Fibroblast of skin of left biceps (primary cell): Measurements from ENCODE around the gene ZNF576.
"Not testable (repeated sequence)": the region's sequence is repeated elsewhere in the genome, so short reads cannot be mapped to it uniquely, and the experiment has no call there.

Source experiments
- DNase-seq, 2 experiments: peaks; one replicate each; pipeline ENCODE4 v3.0.0-alpha.2; 2013; ENCODE audit warnings: low read depth in 2 of 2

Gene ZNF576

DNA sequence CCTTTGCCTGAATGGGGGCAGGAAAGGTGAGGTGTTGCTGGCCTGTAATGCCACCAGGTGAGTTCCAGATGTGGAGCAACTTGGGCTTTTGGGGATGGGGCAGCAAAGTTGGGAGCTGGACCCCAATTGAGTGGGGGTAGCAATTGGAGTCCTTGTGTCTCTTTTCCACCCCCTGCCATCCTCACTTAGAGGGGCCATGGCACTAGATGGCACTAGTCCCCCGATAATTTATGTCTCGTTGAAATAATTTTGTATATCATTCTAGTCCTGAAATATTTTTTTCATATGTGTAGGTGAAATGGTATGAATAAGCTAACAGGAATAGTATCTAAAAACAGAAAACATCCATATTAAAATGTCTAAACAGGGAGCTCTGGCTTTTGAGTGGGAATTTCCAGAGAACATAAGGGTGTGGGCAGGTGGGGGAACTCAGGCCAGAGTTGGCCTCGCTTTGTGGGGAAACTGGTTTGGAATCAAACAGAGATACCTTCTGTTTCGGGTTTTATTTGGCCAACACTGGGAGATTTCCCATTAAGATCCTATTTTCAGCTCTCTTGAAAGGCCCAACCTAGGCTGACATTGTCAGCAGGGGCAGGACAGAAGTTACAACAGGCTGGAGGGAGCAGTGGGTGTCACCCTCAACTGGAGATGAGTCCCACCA is 3.4 kb downstream of the ZNF576 start:
- no peak for DNase-seq

DNA sequence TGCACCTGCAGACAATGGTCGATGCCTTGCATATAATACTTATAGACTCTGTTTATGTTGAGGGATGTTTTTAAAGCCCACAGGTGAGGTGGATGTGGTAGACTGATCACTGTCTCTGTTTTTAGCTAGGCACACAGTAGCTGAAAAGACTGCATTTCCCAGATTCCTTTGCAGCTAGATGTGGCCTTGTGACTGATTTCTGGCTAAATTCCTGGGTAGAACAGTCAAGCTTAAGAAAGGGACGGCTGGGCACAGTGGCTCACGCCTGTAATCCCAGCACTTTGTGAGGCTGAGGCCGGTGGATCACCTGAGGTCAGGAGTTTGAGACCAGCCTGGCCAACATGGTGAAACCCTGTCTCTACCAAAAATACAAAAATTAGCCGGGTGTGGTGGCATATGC is 3.9 kb downstream of the ZNF576 start:
- not testable (repeated sequence) for DNase-seq

DNA sequence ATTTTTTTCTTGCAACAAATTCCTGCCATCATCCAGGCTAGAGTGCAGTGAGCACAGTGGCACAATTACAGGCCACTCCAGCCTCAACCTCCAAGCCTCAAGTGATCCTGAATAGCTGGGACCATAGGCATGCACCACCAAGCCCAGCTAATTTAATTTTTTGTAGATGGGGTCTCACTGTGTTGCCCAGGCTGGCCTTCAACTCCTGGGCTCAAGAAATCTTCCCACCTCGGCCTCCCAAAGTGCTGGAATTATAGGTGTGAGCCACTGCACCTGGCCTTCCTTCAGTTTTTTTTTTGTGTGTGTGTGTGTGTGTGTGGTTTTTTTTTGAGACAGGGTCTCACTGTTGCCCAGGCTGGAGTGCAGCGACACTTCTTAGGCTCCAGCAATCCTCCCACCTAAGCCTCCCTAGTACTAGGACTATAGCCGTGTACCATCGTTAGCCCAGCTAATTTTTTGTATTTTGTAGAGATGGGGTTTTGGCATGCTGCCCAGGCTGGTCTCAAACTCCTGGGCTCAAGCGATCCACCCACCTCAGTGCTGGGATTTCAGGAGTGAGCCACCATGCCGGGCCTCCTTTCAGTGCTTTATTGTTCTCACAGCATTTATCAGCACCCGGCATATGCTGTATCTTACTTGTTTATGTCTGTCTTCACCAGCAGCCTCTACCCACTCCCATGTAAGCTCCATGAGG is 9.6 kb downstream of the ZNF576 start:
- no peak for DNase-seq

DNA sequence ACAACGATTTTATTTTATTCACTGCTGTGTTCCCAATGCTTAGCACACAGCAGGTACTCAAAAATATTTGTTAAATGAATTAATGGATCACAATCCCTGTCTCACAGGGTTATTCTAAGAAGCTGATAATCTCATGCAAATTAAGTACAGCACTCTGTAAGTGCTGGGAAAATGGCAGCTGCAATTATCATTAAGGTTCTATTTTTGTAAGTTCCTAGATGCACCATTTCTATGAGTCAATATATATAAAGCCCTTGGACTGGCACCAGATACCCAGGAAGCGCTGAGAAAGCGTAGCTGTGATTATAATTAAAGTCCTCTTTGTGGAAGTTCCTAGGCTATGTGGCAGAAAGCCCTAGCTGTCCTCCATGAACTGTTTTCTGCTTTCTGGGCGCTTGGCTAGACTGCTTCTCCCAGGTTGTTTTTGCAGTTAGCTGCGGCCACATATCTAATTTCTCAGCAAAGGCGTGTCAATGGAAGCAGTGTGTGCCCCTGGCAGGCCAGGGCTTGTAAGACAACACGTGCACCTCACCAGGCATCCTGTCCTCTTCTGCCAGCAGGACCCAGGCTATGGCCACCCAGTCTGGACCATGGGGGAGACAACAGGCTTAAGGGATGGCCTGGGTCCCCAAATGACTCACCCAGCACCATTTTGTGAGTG is 10.3 kb downstream of the ZNF576 start:
- DNase-seq = no peak

DNA sequence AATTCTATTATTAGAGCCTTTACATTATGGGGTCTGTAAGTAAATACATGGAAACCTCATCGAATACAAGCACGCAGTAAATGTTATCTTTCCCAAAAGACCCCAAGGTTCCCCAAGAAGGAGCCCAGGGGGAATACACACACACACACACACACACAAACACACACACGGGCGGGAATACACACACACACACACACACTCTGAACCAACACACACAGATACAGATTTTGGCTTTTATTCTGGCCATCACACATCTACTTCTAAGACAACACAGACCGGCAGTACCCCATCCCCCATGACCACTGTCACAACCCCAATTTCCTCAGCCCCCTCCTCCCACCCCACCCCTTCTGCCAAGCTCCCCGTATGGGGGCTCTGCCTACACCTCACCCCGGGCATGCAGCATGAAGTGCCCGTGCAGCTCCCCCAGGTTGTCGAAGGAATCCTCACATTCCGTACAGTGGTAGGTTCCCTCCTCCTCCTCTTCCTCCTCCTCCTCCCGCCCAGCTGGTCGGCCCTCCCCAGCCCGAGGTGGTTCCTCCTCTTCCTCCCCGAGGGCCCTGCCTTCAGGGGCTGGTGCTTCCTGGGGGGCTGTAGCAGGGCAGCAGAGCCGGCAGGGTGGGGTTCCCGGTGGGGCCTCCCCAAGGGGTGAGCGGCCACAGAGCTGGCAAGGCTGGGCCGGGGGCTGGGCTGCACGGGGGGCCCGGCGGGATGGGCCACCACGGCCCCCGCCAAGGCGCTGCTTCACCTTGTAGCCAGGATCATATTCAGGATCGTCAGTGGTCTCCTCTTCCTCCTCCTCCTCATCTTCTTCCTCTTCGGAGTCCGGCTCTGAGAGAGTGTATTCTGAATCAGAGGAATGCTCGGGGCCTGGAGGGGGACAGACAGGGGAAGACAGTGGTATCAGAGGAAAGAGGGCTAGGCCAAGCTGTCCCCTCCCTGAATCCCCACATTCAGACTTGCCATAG is 11.1 kb downstream of the ZNF576 start:
- no peak for DNase-seq

DNA sequence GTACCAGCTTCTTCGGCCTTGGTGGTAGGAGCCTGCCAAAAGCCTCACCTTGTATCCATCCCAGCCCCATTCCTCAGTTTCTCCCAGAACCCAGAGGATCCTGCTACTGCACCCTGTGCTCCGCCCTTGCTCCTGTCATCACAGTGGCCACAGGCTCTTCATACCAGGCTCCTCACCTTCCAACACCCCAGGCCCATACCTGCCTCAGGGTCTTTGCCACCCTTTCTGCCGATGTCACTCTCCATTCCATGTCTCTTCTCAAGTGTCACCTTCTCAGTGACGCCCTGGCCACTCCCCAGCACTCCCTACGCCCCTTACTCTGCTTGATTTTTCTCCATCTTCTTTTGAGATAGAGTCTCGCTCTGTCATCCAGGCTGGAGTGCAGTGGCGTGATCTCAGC is 13.5 kb downstream of the ZNF576 start:
- no peak for DNase-seq

DNA sequence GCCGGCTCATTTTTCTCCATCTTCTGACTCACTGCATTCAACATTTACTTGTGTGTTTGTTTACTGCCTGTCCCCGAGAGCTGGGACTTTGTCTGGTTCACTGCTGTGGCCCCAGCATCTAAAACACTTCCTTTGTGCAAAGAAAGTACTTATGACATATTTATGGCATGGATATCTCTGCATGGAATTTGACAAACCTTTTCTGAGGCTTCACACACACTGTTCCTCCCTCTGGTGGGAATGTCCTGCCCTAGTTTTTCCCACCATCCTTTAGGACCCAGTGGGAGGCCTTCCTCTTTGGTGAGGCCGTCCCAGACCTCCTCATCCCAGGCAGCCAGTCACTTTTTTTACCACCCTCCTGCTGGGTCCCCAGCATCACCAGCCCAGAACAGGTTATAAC is 14.1 kb downstream of the ZNF576 start:
- DNase-seq = no peak

GRCh38 chr19:43611788-43612187 is 15.4 kb downstream of the ZNF576 start, which contains the start of gene SRRM5:
Gene SRRM5 (plus strand): TSS chr19:43612088. CDS start chr19:43612122, 34 bp downstream.
- no peak for DNase-seq

- no peak for DNase-seq
These were observed 16.0 kb downstream of the ZNF576 start for GRCh38 chr19:43612374-43612773.

DNA sequence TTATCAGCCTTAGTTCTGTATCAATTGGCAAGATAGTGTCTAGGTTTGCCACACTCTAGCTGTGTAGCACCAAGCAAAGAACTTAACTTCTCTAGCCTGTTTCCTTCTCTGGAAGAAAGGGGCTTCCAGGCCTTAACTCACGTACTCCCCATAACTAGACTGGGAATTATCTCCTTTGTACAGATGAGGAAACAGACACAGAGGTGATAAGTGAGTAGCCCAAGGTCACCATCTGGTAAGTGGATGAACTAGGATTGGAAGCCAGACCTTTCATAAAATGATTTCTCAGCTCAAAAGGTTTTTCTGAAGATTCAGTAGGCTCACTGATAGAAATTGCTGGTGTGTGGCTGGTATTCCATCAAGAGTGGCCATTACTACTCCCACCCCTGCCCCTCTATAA is 19.9 kb downstream of the ZNF576 start:
- no peak for DNase-seq

- no peak for DNase-seq
These were observed 20.6 kb downstream of the ZNF576 start for GRCh38 chr19:43616954-43617353.

GRCh38 chr19:43618921-43619261 is 22.5 kb downstream of the ZNF576 start:
- DNase-seq = no peak

DNA sequence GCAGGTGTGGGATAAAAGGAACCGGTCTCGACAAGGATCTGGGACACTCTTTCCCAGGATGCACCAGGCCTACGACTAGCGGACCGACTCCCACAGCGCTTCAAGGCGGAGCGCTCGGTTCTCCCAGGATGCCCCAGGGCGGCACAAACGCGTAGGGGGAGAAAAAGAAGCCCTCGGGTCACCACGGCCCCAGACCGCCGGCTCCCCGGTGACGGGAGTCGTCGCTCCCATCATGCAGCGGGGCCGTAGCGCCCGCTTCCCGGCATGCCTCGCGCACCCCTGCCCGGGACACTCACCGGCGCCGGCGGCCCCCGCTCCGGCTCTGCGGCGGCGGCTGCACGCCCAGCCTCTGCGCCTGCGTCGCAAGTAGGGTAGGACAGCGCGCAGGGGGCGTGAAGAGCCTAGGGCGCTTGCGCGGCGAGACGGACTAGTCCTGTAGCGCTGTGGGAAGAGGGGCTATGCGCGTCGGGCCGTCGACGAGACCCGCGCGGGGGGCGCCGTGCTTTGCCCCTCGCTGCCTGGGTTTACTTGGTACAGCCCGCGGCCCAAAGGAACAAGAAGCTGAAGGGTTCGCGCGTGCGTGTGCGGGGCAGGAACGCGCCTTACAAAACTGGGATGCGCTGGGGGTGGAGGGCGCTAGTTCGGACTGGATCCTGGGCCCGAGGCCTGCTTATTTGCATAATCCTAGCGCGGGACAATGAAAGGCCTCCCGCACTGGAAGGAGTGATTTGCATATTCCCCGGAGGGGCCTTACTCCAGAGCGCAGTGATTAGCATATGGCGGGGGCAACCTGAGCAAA is 23.1 kb downstream of the ZNF576 start, which contains the start of gene ZNF428:
Gene ZNF428, minus strand, starts transcription at position 368 of the 799 bp plus-strand sequence. CDS start 5,325 bp downstream, outside the sequence.
- peak; percentile 70 to 72 for DNase-seq

- no peak for DNase-seq
These were observed 23.9 kb downstream of the ZNF576 start for GRCh38 chr19:43620061-43621001.

GRCh38 chr19:43622070-43622469 is 25.7 kb downstream of the ZNF576 start:
- DNase-seq = no peak

- no peak for DNase-seq
These were observed 26.6 kb downstream of the ZNF576 start for GRCh38 chr19:43622956-43623355.

- DNase-seq = no peak
These were observed 27.7 kb downstream of the ZNF576 start for GRCh38 chr19:43623889-43624670.

DNA sequence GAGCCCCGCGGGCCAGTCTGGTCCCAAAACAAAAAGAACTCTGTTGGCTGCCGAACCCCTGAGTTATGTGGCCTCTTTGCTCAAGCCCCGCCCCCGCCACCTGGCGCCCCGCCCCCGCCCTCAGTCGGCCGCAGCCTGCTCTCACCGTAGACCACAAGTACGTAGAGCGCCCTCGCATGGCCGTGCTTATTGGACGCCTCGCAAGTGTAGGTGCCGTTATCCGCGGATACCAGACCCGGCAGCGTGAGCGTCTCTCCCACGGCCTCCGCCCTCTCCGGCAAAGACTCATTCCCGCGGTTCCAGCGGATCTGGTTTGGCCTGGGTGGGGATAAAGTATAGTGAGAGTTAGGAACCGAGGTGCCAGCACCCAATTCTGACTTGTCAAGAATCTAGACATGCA is 28.5 kb downstream of the ZNF576 start:
- no peak for DNase-seq
